Lung (tissue), 12 donors: Measurements from ENCODE around the gene ASAP3. TPM values are rescaled to one million over a fixed set of nuclear protein-coding genes. Genes with fewer than 3 reads are reported as not detected.

ENCODE experiments used
- ATAC-seq: fragments of 200-7000 bp; cut with Tn5 transposase; one replicate; pipeline ENCODE4 v1.9.1; 2020; ENCODE audit warnings: moderate number of reproducible peaks; ENCODE audit not compliant: insufficient read depth, low FRiP score
- DNase-seq, 3 donors: peaks; one replicate each; pipeline ENCODE4 v3.0.0-alpha.2; 2013 to 2017
- H3K27ac ChIP-seq, 2 donors: one replicate each; pipeline ENCODE4 v1.5.1; 2013; ENCODE audit warnings: mild to moderate bottlenecking in 2 of 2, moderate library complexity in 2 of 2, control low read depth in 1 of 2, inconsistent platforms in 1 of 2, low read depth in 1 of 2, low read length in 1 of 2
- H3K27me3 ChIP-seq, 3 donors: one replicate each; pipeline ENCODE4 v1.5.1; 2013; ENCODE audit warnings: low read length in 2 of 3; ENCODE audit not compliant: control insufficient read depth in 3 of 3, insufficient read depth in 3 of 3
- H3K36me3 ChIP-seq, 4 donors: one replicate each; pipeline ENCODE4 v1.5.1; 2013; ENCODE audit warnings: low read length in 4 of 4, mild to moderate bottlenecking in 1 of 4, moderate library complexity in 1 of 4; ENCODE audit not compliant: control insufficient read depth in 4 of 4, insufficient read depth in 4 of 4
- H3K4me1 ChIP-seq, 5 donors: one replicate each; pipeline ENCODE4 v1.5.1; 2013; ENCODE audit warnings: low read length in 5 of 5, mild to moderate bottlenecking in 2 of 5, moderate library complexity in 1 of 5; ENCODE audit not compliant: control insufficient read depth in 5 of 5, insufficient read depth in 5 of 5
- H3K4me3 ChIP-seq: one replicate; pipeline ENCODE4 v1.5.1; 2013; ENCODE audit warnings: mild to moderate bottlenecking, control low read depth, moderate library complexity
- H3K9ac ChIP-seq, 2 donors: one replicate each; pipeline ENCODE4 v1.5.1; 2013; ENCODE audit warnings: low read length in 2 of 2, control low read depth in 1 of 2; ENCODE audit not compliant: insufficient read depth in 1 of 2
- H3K9me3 ChIP-seq, 4 donors: one replicate each; pipeline ENCODE4 v1.5.1; 2013; ENCODE audit warnings: low read length in 3 of 4, mild to moderate bottlenecking in 1 of 4, moderate library complexity in 1 of 4; ENCODE audit not compliant: control insufficient read depth in 4 of 4, insufficient read depth in 3 of 4
- WGBS, 2 donors: extraction: QIAGEN DNeasy Blood & Tissue Kit; methylation state at CpG; one replicate each; pipeline ENCODE4 v1.1.7; 2013; 5-methylcytosine and 5-hydroxymethylcytosine counted together
- polyA plus RNA-seq, 2 donors: library from polyadenylated mRNA; stranded (reverse); fragments of 200-250 nt; gene quantifications; one replicate each; pipeline ENCODE4 v1.2.1, GENCODE V29; 2013
- total RNA-seq, 2 donors: library from RNA; depleted of rRNA in 1 of 2; stranded (reverse); fragments of >200 nt in 1 of 2; gene quantifications; one replicate each; pipeline ENCODE4 v1.2.1, GENCODE V29; 2014 to 2021
- TF ChIP-seq, protein P1 (sequence below): IDR thresholded peaks from 2 replicates; pipeline ENCODE4 v1.5.1; 2012; ENCODE audit warnings: mild to moderate bottlenecking; ENCODE audit errors: control extremely low read depth, extremely low read depth
- donor health status: control.
- donor health status: control.
- donor health status: Bipolar disorder and iron deficiency.
- donor health status: healthy.
- donor health status: DM: yes; HTN: yes; CAD: no.

ASAP3 gene
- total and polyA plus RNA-seq, 4 donors, result 16.9 to 38.1 (median 30.0) TPM

DNA sequence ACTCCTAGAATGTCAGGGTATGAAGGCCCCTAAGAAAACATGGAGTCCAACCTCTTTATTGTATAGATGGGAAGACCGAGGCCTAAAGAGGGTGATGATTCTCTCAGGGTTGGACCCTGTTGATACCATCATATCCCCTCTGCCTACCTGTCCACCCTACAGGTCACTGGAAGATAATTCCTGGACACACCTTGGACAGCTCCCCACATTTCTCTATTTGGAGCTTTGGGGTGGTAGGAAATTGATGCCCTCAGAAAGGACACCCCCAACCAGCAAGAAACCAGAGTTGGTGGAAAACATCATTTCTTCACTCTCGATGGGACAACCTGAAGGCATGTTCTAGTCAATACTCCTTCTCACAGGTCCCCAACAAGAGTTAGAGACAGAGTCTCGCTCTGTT, 56.4 kb downstream of the ASAP3 start:
- Histone ChIP-seq H3K4me3 (no peak overlapping the region), H3K9me3 (no peaks in the 10 kb centered on the region), H3K36me3 (peaks cover 6 to 15% (median 12%) of the 10 kb centered on the region in 4 donors), H3K27me3 (peaks cover 0 to 5% (median 0%) of the 10 kb centered on the region in 3 donors), H3K9ac (no peak overlapping the region), H3K4me1 (peaks cover 5 to 18% (median 15%) of the 10 kb centered on the region in 5 donors), H3K27ac (no peak overlapping the region)
- 96 to 99% methylated on average over 3 of the region's 3 CpGs for WGBS, 2 donors
- TF ChIP-seq, protein P1, sequence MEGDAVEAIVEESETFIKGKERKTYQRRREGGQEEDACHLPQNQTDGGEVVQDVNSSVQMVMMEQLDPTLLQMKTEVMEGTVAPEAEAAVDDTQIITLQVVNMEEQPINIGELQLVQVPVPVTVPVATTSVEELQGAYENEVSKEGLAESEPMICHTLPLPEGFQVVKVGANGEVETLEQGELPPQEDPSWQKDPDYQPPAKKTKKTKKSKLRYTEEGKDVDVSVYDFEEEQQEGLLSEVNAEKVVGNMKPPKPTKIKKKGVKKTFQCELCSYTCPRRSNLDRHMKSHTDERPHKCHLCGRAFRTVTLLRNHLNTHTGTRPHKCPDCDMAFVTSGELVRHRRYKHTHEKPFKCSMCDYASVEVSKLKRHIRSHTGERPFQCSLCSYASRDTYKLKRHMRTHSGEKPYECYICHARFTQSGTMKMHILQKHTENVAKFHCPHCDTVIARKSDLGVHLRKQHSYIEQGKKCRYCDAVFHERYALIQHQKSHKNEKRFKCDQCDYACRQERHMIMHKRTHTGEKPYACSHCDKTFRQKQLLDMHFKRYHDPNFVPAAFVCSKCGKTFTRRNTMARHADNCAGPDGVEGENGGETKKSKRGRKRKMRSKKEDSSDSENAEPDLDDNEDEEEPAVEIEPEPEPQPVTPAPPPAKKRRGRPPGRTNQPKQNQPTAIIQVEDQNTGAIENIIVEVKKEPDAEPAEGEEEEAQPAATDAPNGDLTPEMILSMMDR, result no peak
- DNase-seq (no peak), ATAC-seq (no peak)

DNA sequence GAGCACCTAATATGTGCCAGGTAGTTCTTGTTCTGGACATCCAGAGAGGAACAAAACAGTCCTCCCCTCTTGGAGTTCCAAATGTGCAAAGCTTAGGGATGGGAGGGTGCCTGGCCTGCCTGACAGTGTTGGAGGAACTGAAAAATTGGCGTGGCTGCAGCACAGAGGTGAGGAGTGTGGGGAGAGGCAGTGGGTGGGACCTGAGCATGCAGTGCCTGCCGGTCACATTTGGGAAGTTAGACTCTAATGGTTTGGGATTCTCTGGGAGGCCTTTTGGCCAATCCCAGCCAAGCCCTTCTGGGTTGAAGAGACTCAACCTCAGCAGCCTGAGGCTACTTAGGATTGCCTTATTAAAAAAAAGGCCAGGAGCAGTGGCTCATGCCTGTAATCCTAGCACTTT, 57.2 kb downstream of the ASAP3 start:
- WGBS, 2 donors, result 63 to 75% methylated on average over 2 of the region's 2 CpGs

DNA sequence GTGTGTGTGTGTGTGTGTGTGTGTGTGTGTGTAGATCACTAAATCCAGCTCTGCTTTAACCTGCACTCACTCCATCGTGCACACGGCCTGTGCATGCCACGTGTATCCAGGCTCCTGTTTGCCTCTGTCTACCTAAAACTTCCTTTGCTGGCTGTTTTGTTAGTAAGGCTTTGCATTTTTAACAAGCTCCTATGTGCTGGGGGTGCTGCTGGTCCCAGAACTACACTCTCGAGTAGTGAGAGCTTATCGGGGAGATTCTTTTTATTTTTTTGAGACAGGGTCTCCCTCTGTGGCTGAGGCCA, 58.8 kb downstream of the ASAP3 start:
- Histone ChIP-seq H3K4me1 (peaks cover 13 to 31% (median 21%) of the 10 kb centered on the region in 5 donors), H3K36me3 (peaks cover 0 to 6% (median under 1%) of the 10 kb centered on the region in 4 donors), H3K27me3 (peaks cover 0 to 5% (median 0%) of the 10 kb centered on the region in 3 donors), H3K9me3 (no peaks in the 10 kb centered on the region), H3K4me3 (no peak overlapping the region), H3K27ac (peak overlapping the region; percentile 15 to 80), H3K9ac (no peak overlapping the region)
- ATAC-seq, result no peak
- TF ChIP-seq, protein P1, result no peak
- WGBS, 2 donors, result 33 to 37% methylated on average over 5 of the region's 5 CpGs
- peak in 1 of 3 donors; percentile 36 for DNase-seq

More for the DNA sequence above, 57.2 kb downstream of the ASAP3 start:
- Histone ChIP-seq H3K9ac (no peak overlapping the region), H3K27ac (no peak overlapping the region), H3K27me3 (peaks cover 0 to 5% (median 0%) of the 10 kb centered on the region in 3 donors), H3K36me3 (peaks cover 6 to 15% (median 8%) of the 10 kb centered on the region in 4 donors), H3K4me1 (peaks cover 9 to 25% (median 20%) of the 10 kb centered on the region in 5 donors), H3K4me3 (no peak overlapping the region), H3K9me3 (no peaks in the 10 kb centered on the region)
- no peak for ATAC-seq
- DNase-seq, result no peak
- TF ChIP-seq, protein P1, result no peak
